HG02759 (cell line): ENCODE measurements around the gene OSBPL7.

Experiments used
- ATAC-seq: cut with Tn5 transposase; IDR thresholded peaks from one replicate; pipeline ENCODE4 v1.9.1; 2021; ENCODE audit warnings: mild to moderate bottlenecking, moderate library complexity; ENCODE audit not compliant: unreplicated experiment

Gene OSBPL7

GRCh38 chr17:47807421-47807820 is 14.2 kb downstream of the OSBPL7 start:
- no peak for ATAC-seq

- ATAC-seq, result no peak
Measured at GRCh38 chr17:47806913-47807255, 14.7 kb downstream of the OSBPL7 start.

GRCh38 chr17:47806026-47806912 is 15.3 kb downstream of the OSBPL7 start:
- no peak for ATAC-seq

- ATAC-seq, result no peak
Measured at GRCh38 chr17:47804461-47804860, 17.1 kb downstream of the OSBPL7 start.

- no peak for ATAC-seq
Measured at GRCh38 chr17:47803751-47804150, 17.8 kb downstream of the OSBPL7 start.

- no peak for ATAC-seq
Measured at GRCh38 chr17:47803201-47803600, 18.4 kb downstream of the OSBPL7 start.

GRCh38 chr17:47802341-47803022 is 19.1 kb downstream of the OSBPL7 start:
- ATAC-seq, result no peak

GRCh38 chr17:47801906-47802305 is 19.7 kb downstream of the OSBPL7 start:
- ATAC-seq, result no peak

GRCh38 chr17:47801176-47801765 is 20.3 kb downstream of the OSBPL7 start:
- ATAC-seq, result no peak

GRCh38 chr17:47800686-47801085 is 20.9 kb downstream of the OSBPL7 start:
- no peak for ATAC-seq

- no peak for ATAC-seq
Measured at GRCh38 chr17:47797797-47798196, 23.8 kb downstream of the OSBPL7 start.

GRCh38 chr17:47792979-47793378 is 28.6 kb downstream of the OSBPL7 start:
- ATAC-seq, result no peak

- no peak for ATAC-seq
Measured at GRCh38 chr17:47792457-47792856, 29.1 kb downstream of the OSBPL7 start.

GRCh38 chr17:47791025-47791424 is 30.6 kb downstream of the OSBPL7 start:
- ATAC-seq, result no peak

- no peak for ATAC-seq
Measured at GRCh38 chr17:47789611-47790561, 31.7 kb downstream of the OSBPL7 start.

- ATAC-seq, result no peak
Measured at GRCh38 chr17:47785538-47786123, 36.0 kb downstream of the OSBPL7 start.

GRCh38 chr17:47781397-47781796 is 40.2 kb downstream of the OSBPL7 start:
- ATAC-seq, result no peak

- no peak for ATAC-seq
Measured at GRCh38 chr17:47778184-47778635, 43.4 kb downstream of the OSBPL7 start.

GRCh38 chr17:47776330-47777197 is 45.0 kb downstream of the OSBPL7 start:
- ATAC-seq, result no peak
